ENCODE results near the gene DNM1. TPM values are rescaled to one million over a fixed set of nuclear protein-coding genes. Genes with fewer than 3 reads are reported as not detected.

The DNM1 gene
- total RNA-seq, 4 donors from 2014 or later: 8.6 to 22.3 (median 14.4) TPM

- 58 to 64% methylated on average over 5 of the region's 8 CpGs for WGBS, 2 donors (ENCODE audit: low coverage in 1 of 2)
- H3K36me3 ChIP-seq: peaks cover 0 to 99% of the 10 kb centered on the region in 2 donors
- H3K27ac ChIP-seq: no peak overlapping the region
Observed at GRCh38 chr9:128175102-128175563, 28.0 kb upstream of the DNM1 start.

GRCh38 chr9:128175726-128176125 lies 27.5 kb upstream of the DNM1 start:
- H3K9me3 ChIP-seq: no peaks in the 10 kb centered on the region
- WGBS, 2 donors (ENCODE audit: low coverage in 1 of 2): 82 to 88% methylated on average over 1 to 2 of the region's 2 CpGs
- no peak for TF ChIP-seq POLR2A (IDR thresholded peaks at IDR 0.05)
- no peak for TF ChIP-seq CTCF (IDR thresholded peaks at IDR 0.05)
- no peak for TF ChIP-seq EP300 (IDR thresholded peaks at IDR 0.05)
- no peak for TF ChIP-seq POLR2AphosphoS5 (IDR thresholded peaks at IDR 0.05)
- H3K27ac ChIP-seq: no peak overlapping the region
- ATAC-seq: no peak
- peaks cover 0 to 99% of the 10 kb centered on the region in 2 donors for H3K36me3 ChIP-seq
- no peaks in the 10 kb centered on the region for H3K4me1 ChIP-seq
- H3K4me3 ChIP-seq: no peak overlapping the region
- H3K27me3 ChIP-seq: no peaks in the 10 kb centered on the region

More at GRCh38 chr9:128175102-128175563, 28.0 kb upstream of the DNM1 start:
- TF ChIP-seq POLR2A (IDR thresholded peaks at IDR 0.05) (no peak), CTCF (IDR thresholded peaks at IDR 0.05) (no peak), POLR2AphosphoS5 (IDR thresholded peaks at IDR 0.05) (no peak), EP300 (IDR thresholded peaks at IDR 0.05) (no peak)
- H3K9me3 ChIP-seq: no peaks in the 10 kb centered on the region
- no peak overlapping the region for H3K4me3 ChIP-seq
- no peak for ATAC-seq
- no peaks in the 10 kb centered on the region for H3K27me3 ChIP-seq
- no peaks in the 10 kb centered on the region for H3K4me1 ChIP-seq

GRCh38 chr9:128178806-128179431 lies 24.3 kb upstream of the DNM1 start:
- Histone ChIP-seq H3K27me3 (no peaks in the 10 kb centered on the region), H3K36me3 (peaks cover 0 to 89% of the 10 kb centered on the region in 2 donors), H3K9me3 (no peaks in the 10 kb centered on the region), H3K4me3 (no peak overlapping the region), H3K27ac (no peak overlapping the region), H3K4me1 (no peaks in the 10 kb centered on the region)
- 100% methylated on average over 1 of the region's 11 CpGs; no CpG with 5 or more reads in 1 of the 2 donors for WGBS, 2 donors (ENCODE audit: low coverage in 1 of 2)
- ATAC-seq: no peak
- TF ChIP-seq POLR2A (IDR thresholded peaks at IDR 0.05) (no peak), EP300 (IDR thresholded peaks at IDR 0.05) (no peak), POLR2AphosphoS5 (IDR thresholded peaks at IDR 0.05) (no peak), CTCF (IDR thresholded peaks at IDR 0.05) (no peak)

- Histone ChIP-seq H3K4me1 (no peaks in the 10 kb centered on the region), H3K4me3 (no peak overlapping the region), H3K9me3 (no peaks in the 10 kb centered on the region), H3K27me3 (no peaks in the 10 kb centered on the region), H3K27ac (no peak overlapping the region), H3K36me3 (peaks cover 0 to 89% of the 10 kb centered on the region in 2 donors)
- ATAC-seq: no peak
- no peak for TF ChIP-seq POLR2A (IDR thresholded peaks at IDR 0.05)
- WGBS, 2 donors (ENCODE audit: low coverage in 1 of 2): 78% methylated on average over 3 of the region's 8 CpGs; no CpG with 5 or more reads in 1 of the 2 donors
Observed at GRCh38 chr9:128180001-128180400, 23.2 kb upstream of the DNM1 start.

GRCh38 chr9:128180447-128180846 lies 22.7 kb upstream of the DNM1 start:
- Histone ChIP-seq H3K36me3 (peaks cover 0 to 89% of the 10 kb centered on the region in 2 donors), H3K4me3 (no peak overlapping the region), H3K9me3 (no peaks in the 10 kb centered on the region), H3K27ac (no peak overlapping the region), H3K27me3 (no peaks in the 10 kb centered on the region), H3K4me1 (no peaks in the 10 kb centered on the region)
- TF ChIP-seq POLR2AphosphoS5 (IDR thresholded peaks at IDR 0.05): no peak
- no peak for TF ChIP-seq CTCF (IDR thresholded peaks at IDR 0.05)
- WGBS, 2 donors (ENCODE audit: low coverage in 1 of 2): 100% methylated on average over 3 of the region's 8 CpGs; no CpG with 5 or more reads in 1 of the 2 donors
- no peak for ATAC-seq
